ENCODE results near the gene KCTD2. TPM values are rescaled to one million over a fixed set of nuclear protein-coding genes. Genes with fewer than 3 reads are reported as not detected.
A peak's percentile ranks its signal among the peaks of the same experiment; 100 is the strongest.

Gene KCTD2
- total and polyA plus RNA-seq, 9 of the 15 experiments (the other 6 are each of a cell fraction or from before 2014, with no cell fraction given) = 1.7 to 32.9 (median 15.8) TPM

- TF ChIP-seq ZBTB33 (CRISPR knock-in tag; IDR thresholded peaks at IDR 0.05) = peak; percentile 55
- TF ChIP-seq NFE2L1 (tag; IDR thresholded peaks at IDR 0.05; ENCODE audit: borderline replicate concordance, low read depth) = no peak
- TF ChIP-seq YY1 (IDR thresholded peaks at IDR 0.05; ENCODE audit: borderline replicate concordance in 1 of 3, control insufficient read depth in 1 of 3, extremely low read depth in 1 of 3, insufficient read depth in 3 of 3, insufficient read length in 1 of 3, insufficient replicate concordance in 2 of 3, low read depth in 1 of 3, low read length in 2 of 3) = peak; percentile 73 to 95 (median 92)
- TF ChIP-seq PHB (CRISPR knock-in tag; IDR thresholded peaks at IDR 0.05) = peak; percentile 39; the same call in 1 of the 2 replicates
- TF ChIP-seq ZNF232 (CRISPR knock-in tag; IDR thresholded peaks at IDR 0.05) = peak; percentile 82; the same call in 1 of the 2 replicates
- TF ChIP-seq SOX6 (IDR thresholded peaks at IDR 0.05) = peak; percentile 39
- TF ChIP-seq XRCC5 (IDR thresholded peaks at IDR 0.05; ENCODE audit: low read depth, low read length) = peak; percentile 81; the same call in 1 of the 2 replicates
- peak; percentile 93 for TF ChIP-seq ESRRA (IDR thresholded peaks at IDR 0.05; ENCODE audit: borderline replicate concordance, low read depth)
- TF ChIP-seq GATAD2B (IDR thresholded peaks at IDR 0.05; ENCODE audit: borderline replicate concordance) = 0 out of 2 replicates have a peak, but pooled peaks have one; percentile 65
- TF ChIP-seq HDAC1 (IDR thresholded peaks at IDR 0.05) = peak in 1 of 2 experiments; percentile 85; a peak in 2 of 4 replicates
- TF ChIP-seq NFXL1 (CRISPR knock-in tag; IDR thresholded peaks at IDR 0.05) = no peak
- 0 out of 2 replicates have a peak, but pooled peaks have one; percentile 5 for TF ChIP-seq GMEB1 (CRISPR knock-in tag; IDR thresholded peaks at IDR 0.05)
- no peak for TF ChIP-seq THRA (IDR thresholded peaks at IDR 0.05)
- TF ChIP-seq ZNF830 (CRISPR knock-in tag; IDR thresholded peaks at IDR 0.05) = peak; percentile 59; the same call in 1 of the 2 replicates
- TF ChIP-seq FOS (IDR thresholded peaks at IDR 0.05; ENCODE audit: extremely low read depth, insufficient read length) = peak; percentile 94
- TF ChIP-seq, protein P1, sequence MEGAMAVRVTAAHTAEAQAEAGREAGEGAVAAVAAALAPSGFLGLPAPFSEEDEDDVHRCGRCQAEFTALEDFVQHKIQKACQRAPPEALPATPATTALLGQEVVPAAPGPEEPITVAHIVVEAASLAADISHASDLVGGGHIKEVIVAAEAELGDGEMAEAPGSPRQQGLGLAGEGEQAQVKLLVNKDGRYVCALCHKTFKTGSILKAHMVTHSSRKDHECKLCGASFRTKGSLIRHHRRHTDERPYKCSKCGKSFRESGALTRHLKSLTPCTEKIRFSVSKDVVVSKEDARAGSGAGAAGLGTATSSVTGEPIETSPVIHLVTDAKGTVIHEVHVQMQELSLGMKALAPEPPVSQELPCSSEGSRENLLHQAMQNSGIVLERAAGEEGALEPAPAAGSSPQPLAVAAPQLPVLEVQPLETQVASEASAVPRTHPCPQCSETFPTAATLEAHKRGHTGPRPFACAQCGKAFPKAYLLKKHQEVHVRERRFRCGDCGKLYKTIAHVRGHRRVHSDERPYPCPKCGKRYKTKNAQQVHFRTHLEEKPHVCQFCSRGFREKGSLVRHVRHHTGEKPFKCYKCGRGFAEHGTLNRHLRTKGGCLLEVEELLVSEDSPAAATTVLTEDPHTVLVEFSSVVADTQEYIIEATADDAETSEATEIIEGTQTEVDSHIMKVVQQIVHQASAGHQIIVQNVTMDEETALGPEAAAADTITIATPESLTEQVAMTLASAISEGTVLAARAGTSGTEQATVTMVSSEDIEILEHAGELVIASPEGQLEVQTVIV (CRISPR knock-in tag; IDR thresholded peaks at IDR 0.05; ENCODE audit: borderline replicate concordance) = no peak
- peak; percentile 57; the same call in 1 of the 2 replicates for TF ChIP-seq DIDO1 (tag; IDR thresholded peaks at IDR 0.05; ENCODE audit: low read depth)
- TF ChIP-seq TAF9B (IDR thresholded peaks at IDR 0.05; ENCODE audit: partially characterized antibody) = peak; percentile 71
- peak; percentile 96 for TF ChIP-seq RBM25 (IDR thresholded peaks at IDR 0.05; ENCODE audit: low read depth, low read length, severe bottlenecking)
Measured at GRCh38 chr17:75046407-75047289, at the start of gene KCTD2, which contains the start of gene ATP5PD (continued).
